MG63 (cell line): Measurements from ENCODE around the gene OR51I2. TPM values are rescaled to one million over a fixed set of nuclear protein-coding genes. Genes with fewer than 3 reads are reported as not detected.

Experiments used
- DNase-seq: peaks from one replicate; pipeline ENCODE4 v3.0.0-alpha.2; 2020
- H3K27me3 ChIP-seq: fragments of 250-450 bp; sonication (Bioruptor Pico); 2 replicates; pipeline ENCODE4 v1.5.1; 2020; ENCODE audit warnings: mild to moderate bottlenecking, moderate library complexity
- H3K36me3 ChIP-seq: fragments of 250-450 bp; sonication (Bioruptor Pico); 2 replicates; pipeline ENCODE4 v1.5.1; 2020; ENCODE audit warnings: mild to moderate bottlenecking, moderate library complexity
- H3K4me3 ChIP-seq: fragments of 250-450 bp; sonication (Bioruptor Pico); 2 replicates; pipeline ENCODE4 v1.5.1; 2020; ENCODE audit warnings: mild to moderate bottlenecking, moderate library complexity
- H3K9me3 ChIP-seq: fragments of 250-450 bp; sonication (Bioruptor Pico); 2 replicates; pipeline ENCODE4 v1.5.1; 2020; ENCODE audit warnings: mild to moderate bottlenecking, moderate library complexity
- total RNA-seq: library from RNA; depleted of rRNA; stranded (reverse); fragments of >200 nt; shearing (Covaris generic); gene quantifications from 2 replicates; pipeline ENCODE4 v1.2.3, GENCODE V29; 2014; ENCODE audit warnings: low replicate concordance; rRNA removed

The OR51I2 gene
- total RNA-seq, 1 experiment from 2014 or later, result not detected

GRCh38 chr11:5489576-5490357 is 40.6 kb downstream of the OR51I2 start:
- Histone ChIP-seq H3K4me3 (no peak overlapping the region), H3K9me3 (no peaks in the 10 kb centered on the region), H3K36me3 (no peaks in the 10 kb centered on the region), H3K27me3 (no peaks in the 10 kb centered on the region)
- no peak for DNase-seq

- Histone ChIP-seq H3K36me3 (no peaks in the 10 kb centered on the region), H3K27me3 (no peaks in the 10 kb centered on the region), H3K4me3 (no peak overlapping the region), H3K9me3 (no peaks in the 10 kb centered on the region)
- DNase-seq, result no peak
These were observed 50.5 kb downstream of the OR51I2 start for GRCh38 chr11:5499671-5500070.

- no peaks in the 10 kb centered on the region for H3K27me3 ChIP-seq
- no peak overlapping the region for H3K4me3 ChIP-seq
- DNase-seq, result no peak
- H3K9me3 ChIP-seq, result no peaks in the 10 kb centered on the region
- no peaks in the 10 kb centered on the region for H3K36me3 ChIP-seq
These were observed 51.3 kb downstream of the OR51I2 start for GRCh38 chr11:5500393-5500801.

DNA sequence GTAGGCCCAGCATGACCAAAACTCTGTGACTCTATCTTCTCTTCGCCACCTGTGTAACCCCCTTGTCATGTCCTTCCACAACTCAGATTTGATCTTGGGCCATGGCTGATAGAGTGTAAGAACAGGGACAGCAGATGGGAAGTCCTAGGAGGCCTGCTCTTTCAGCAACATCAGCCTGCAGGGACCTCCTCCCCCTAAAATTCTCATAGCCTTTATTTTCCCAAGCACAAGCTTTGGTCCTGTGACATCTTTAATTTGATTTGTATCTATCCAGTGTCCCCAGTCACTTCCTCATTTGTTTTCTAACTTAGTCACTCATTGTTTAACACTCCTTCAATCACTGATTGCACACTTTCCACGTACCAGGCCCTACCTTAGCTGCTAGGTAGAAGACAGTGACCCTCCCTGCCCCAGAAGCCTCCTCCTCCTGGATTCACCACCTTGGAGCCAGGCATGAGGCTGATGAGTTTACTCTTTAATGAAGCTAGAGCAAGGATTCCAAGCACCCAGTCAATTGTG is 55.3 kb downstream of the OR51I2 start:
- no peaks in the 10 kb centered on the region for H3K27me3 ChIP-seq
- H3K9me3 ChIP-seq, result no peaks in the 10 kb centered on the region
- no peaks in the 10 kb centered on the region for H3K36me3 ChIP-seq
- H3K4me3 ChIP-seq, result no peak overlapping the region
- no peak for DNase-seq

DNA sequence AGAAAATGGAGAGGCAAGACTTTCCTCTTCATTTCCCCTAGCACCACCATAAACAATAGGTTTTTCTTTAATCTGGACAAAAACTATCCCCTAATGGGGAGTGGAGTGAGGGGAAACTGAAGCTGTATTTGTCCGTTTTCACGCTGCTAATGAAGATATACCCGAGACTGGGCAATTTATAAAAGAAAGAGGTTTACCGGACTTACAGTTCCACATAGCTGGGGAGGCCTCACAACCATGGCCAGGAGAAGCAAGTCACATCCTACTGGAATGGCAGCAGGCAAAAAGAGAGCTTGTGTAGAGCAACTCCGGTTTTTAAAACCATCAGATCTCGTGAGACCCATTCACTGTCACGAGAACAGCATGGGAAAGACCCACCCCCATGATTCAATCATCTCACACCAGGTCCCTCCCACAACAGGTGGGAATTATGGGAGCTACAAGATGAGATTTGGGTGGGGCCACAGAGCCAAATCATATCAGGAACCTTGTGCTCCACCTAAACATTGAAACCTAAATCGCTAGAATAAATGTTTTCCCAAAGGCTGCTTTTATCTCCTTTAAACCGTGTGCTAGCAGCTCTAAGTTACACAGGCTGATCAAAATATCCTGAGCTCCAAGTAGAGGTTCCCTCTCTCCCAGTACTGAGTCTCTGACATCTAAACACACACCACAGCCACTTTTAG is 56.4 kb downstream of the OR51I2 start:
- Histone ChIP-seq H3K9me3 (no peaks in the 10 kb centered on the region), H3K27me3 (no peaks in the 10 kb centered on the region), H3K4me3 (no peak overlapping the region), H3K36me3 (no peaks in the 10 kb centered on the region)
- DNase-seq, result no peak

Other genes with a start within 250 kb of the OR51I2 start
- not detected in 2 replicates for gene OR51V1, start 248.6 kb upstream of the OR51I2 start, total RNA-seq
- not detected in 2 replicates for gene HBB, start 222.3 kb upstream of the OR51I2 start, total RNA-seq
- gene HBD, start 214.8 kb upstream of the OR51I2 start, total RNA-seq, result not detected in 2 replicates
- not detected in 2 replicates for gene HBG1, start 199.5 kb upstream of the OR51I2 start, total RNA-seq
- not detected in 2 replicates for gene HBG2, start 194.5 kb upstream of the OR51I2 start, total RNA-seq
- gene HBE1, start 179.4 kb upstream of the OR51I2 start, total RNA-seq, result not detected in 2 replicates
- gene OR51B4, start 147.4 kb upstream of the OR51I2 start, total RNA-seq, result not detected in 2 replicates
- not detected in 2 replicates for gene OR51B2, start 125.0 kb upstream of the OR51I2 start, total RNA-seq
- gene OR51B5, start 105.8 kb upstream of the OR51I2 start, total RNA-seq, result 0.64 and 0.89 TPM in 2 replicates
- gene OR51B6, start 97.8 kb upstream of the OR51I2 start, total RNA-seq, result not detected in 2 replicates
- gene OR51M1, start 65.5 kb upstream of the OR51I2 start, total RNA-seq, result not detected in 2 replicates
- gene OR51Q1, start 27.2 kb upstream of the OR51I2 start, total RNA-seq, result not detected in 2 replicates
- not detected in 2 replicates for gene OR51I1, start 7.8 kb upstream of the OR51I2 start, total RNA-seq
- gene OR52D1, start 39.4 kb downstream of the OR51I2 start, total RNA-seq, result not detected in 2 replicates
- gene UBQLN3, start 60.6 kb downstream of the OR51I2 start, total RNA-seq, result not detected in 2 replicates
- not detected in 2 replicates for gene UBQLNL, start 67.4 kb downstream of the OR51I2 start, total RNA-seq
- not detected in 2 replicates for gene OR52H1, start 99.2 kb downstream of the OR51I2 start, total RNA-seq
- gene OR52B6, start 131.6 kb downstream of the OR51I2 start, total RNA-seq, result not detected in 2 replicates
- 2.5 and 4.1 TPM in 2 replicates for gene TRIM6, start 147.3 kb downstream of the OR51I2 start, total RNA-seq
- gene TRIM34, start 175.7 kb downstream of the OR51I2 start, total RNA-seq, result 10.7 and 10.8 TPM in 2 replicates
- 29.9 and 33.9 TPM in 2 replicates for gene TRIM5, start 235.8 kb downstream of the OR51I2 start, total RNA-seq
- 1.7 and 8.8 TPM in 2 replicates for gene TRIM22, start 240.5 kb downstream of the OR51I2 start, total RNA-seq